HCT116 (cell line): ENCODE data around the gene ADAMTS15. TPM values are rescaled to one million over a fixed set of nuclear protein-coding genes. Genes with fewer than 3 reads are reported as not detected.

Experiments
- ATAC-seq: fragments of 200-7000 bp; cut with Tn5 transposase; 2 replicates; pipeline ENCODE4 v1.9.1; 2020; ENCODE audit warnings: mild to moderate bottlenecking, moderate library complexity
- BruUV-seq: library from RNA; stranded (reverse); fragments of 400-500 nt; replicated peaks from 2 replicates; lab custom pipeline; 2021; lab: Mats Ljungman, UMichigan
- CTCF ChIA-PET: fragments of 300-600 bp; sonication (Branson Sonifier 250); formaldehyde crosslinking; loops from one replicate; lab custom pipeline; 2021; ENCODE audit warnings: antibody characterized with exemption; lab: Charles Lee
- POLR2A ChIA-PET: fragments of 300-600, 350-600 bp; sonication (Branson Sonifier 250); formaldehyde crosslinking; loops from one replicate; lab custom pipeline; 2021; ENCODE audit warnings: antibody characterized with exemption; lab: Charles Lee
- RAD21 ChIA-PET, 2 experiments: fragments of 300-600 bp; sonication (Branson Sonifier 250); formaldehyde crosslinking; loops; one replicate each; lab custom pipeline; 2023; ENCODE audit warnings: low total read pairs in 2 of 2; ENCODE audit not compliant: uncharacterized antibody in 2 of 2, unreplicated experiment in 2 of 2, low non-redundant PET in 1 of 2; lab: Charles Lee
- DNase-seq: peaks from one replicate; pipeline ENCODE4 v3.0.0-alpha.2; 2010; ENCODE audit warnings: low read depth, low spot score
- H2AFZ ChIP-seq: fragments of 200-600 bp; shearing (Covaris generic), sonication (generic); 2 replicates; pipeline ENCODE4 v1.6.1; 2017; ENCODE audit warnings: low read depth, mixed run types, mixed read lengths, antibody characterized with exemption, low read length; ENCODE audit not compliant: poor library complexity, severe bottlenecking
- H3K27ac ChIP-seq: 2 replicates; pipeline ENCODE4 v1.5.1; 2012; ENCODE audit warnings: low read depth, low read length
- H3K27me3 ChIP-seq: fragments of 200-600 bp; sonication (generic); 2 replicates; pipeline ENCODE4 v1.6.1; 2016; ENCODE audit warnings: mixed run types, low read length, mixed read lengths; ENCODE audit not compliant: insufficient read depth
- H3K36me3 ChIP-seq, 2 experiments: fragments of 200-500 bp in 1 of 2; fragments of 200-600 bp in 1 of 2; sonication (Bioruptor generic) in 1 of 2; sonication (generic) in 1 of 2; 2 replicates each; pipeline versions ENCODE4 v1.5.1 to v1.6.1; 2014 to 2016; ENCODE audit warnings: low read length in 2 of 2, inconsistent platforms in 1 of 2, mixed read lengths in 1 of 2, mixed run types in 1 of 2; ENCODE audit not compliant: insufficient read depth in 2 of 2, control insufficient read depth in 1 of 2
- H3K4me1 ChIP-seq, 2 experiments: fragments of 200-600 bp in 1 of 2; sonication (generic) in 1 of 2; 2 replicates each; pipeline versions ENCODE4 v1.5.1 to v1.6.1; 2012 to 2017; ENCODE audit warnings: low read length in 2 of 2, inconsistent platforms in 1 of 2, mild to moderate bottlenecking in 1 of 2, mixed read lengths in 1 of 2, mixed run types in 1 of 2, moderate library complexity in 1 of 2; ENCODE audit not compliant: insufficient read depth in 2 of 2, control insufficient read depth in 1 of 2
- H3K4me2 ChIP-seq: fragments of 200-600 bp; sonication (generic); 2 replicates; pipeline ENCODE4 v1.6.1; 2017; ENCODE audit warnings: mixed run types, low read length, mixed read lengths
- H3K4me3 ChIP-seq, 2 experiments: fragments of 200-600 bp in 1 of 2; sonication (generic) in 1 of 2; replicated peaks in 1 of 2; 2 replicates each; pipeline ENCODE4 v1.5.1; 2011 to 2016; ENCODE audit warnings: low read length in 2 of 2, control low read depth in 1 of 2, low read depth in 1 of 2, mild to moderate bottlenecking in 1 of 2, mixed read lengths in 1 of 2, mixed run types in 1 of 2
- H3K79me2 ChIP-seq: fragments of 200-600 bp; sonication (generic); 2 replicates; pipeline ENCODE4 v1.6.1; 2017; ENCODE audit warnings: mild to moderate bottlenecking, mixed run types, low read length, moderate library complexity, mixed read lengths; ENCODE audit not compliant: insufficient read depth
- H3K9ac ChIP-seq: fragments of 200-600 bp; sonication (generic); 2 replicates; pipeline ENCODE4 v1.6.1; 2016; ENCODE audit warnings: low read length, mixed read lengths
- H3K9me2 ChIP-seq: fragments of 200-600 bp; sonication (generic), shearing (Covaris generic); 2 replicates; pipeline ENCODE4 v1.6.1; 2017; ENCODE audit warnings: mixed run types, mild to moderate bottlenecking, moderate library complexity; ENCODE audit not compliant: insufficient read depth
- H3K9me3 ChIP-seq, 2 experiments: fragments of 200-500 bp in 1 of 2; fragments of 200-600 bp in 1 of 2; sonication (Bioruptor generic) in 1 of 2; sonication (generic) in 1 of 2; 2 replicates each; pipeline ENCODE4 v1.6.1; 2014 to 2017; ENCODE audit warnings: low read length in 2 of 2, mixed read lengths in 2 of 2, inconsistent platforms in 1 of 2, low read depth in 1 of 2, mild to moderate bottlenecking in 1 of 2, mixed run types in 1 of 2, moderate library complexity in 1 of 2; ENCODE audit not compliant: control insufficient read depth in 1 of 2, insufficient read depth in 1 of 2
- H4K20me1 ChIP-seq: fragments of 200-600 bp; sonication (generic), shearing (Covaris generic); 2 replicates; pipeline ENCODE4 v1.6.1; 2017; ENCODE audit warnings: mixed run types, mild to moderate bottlenecking, moderate library complexity; ENCODE audit not compliant: insufficient read depth
- CBX3 ChIP-seq: IDR thresholded peaks from 2 replicates; pipeline ENCODE4 v1.6.1; 2012; ENCODE audit warnings: low read depth
- CEBPB ChIP-seq: IDR thresholded peaks from 2 replicates; pipeline ENCODE4 v1.6.1; 2012; ENCODE audit warnings: low read depth
- EGR1 ChIP-seq: IDR thresholded peaks from 2 replicates; pipeline ENCODE4 v1.6.1; 2012; ENCODE audit warnings: low read depth
- FOSL1 ChIP-seq: IDR thresholded peaks from 2 replicates; pipeline ENCODE4 v1.6.1; 2012; ENCODE audit warnings: low read depth
- JUND ChIP-seq: IDR thresholded peaks from 2 replicates; pipeline ENCODE4 v1.6.1; 2012
- SP1 ChIP-seq: IDR thresholded peaks from 2 replicates; pipeline ENCODE4 v1.6.1; 2012; ENCODE audit warnings: low read depth
- intact Hi-C: fragments of 100-400 bp; cut with micrococcal nuclease; formaldehyde crosslinking; loops from 2 replicates; pipeline ENCODE4 v1.10.0; 2022
- total RNA-seq: library from RNA; stranded (reverse); gene quantifications from one replicate; pipeline ENCODE4 v1.2.1, GENCODE V29; 2021; ENCODE audit not compliant: unreplicated experiment
- TF ChIP-seq, protein P1 (sequence below): IDR thresholded peaks from 2 replicates; pipeline ENCODE4 v1.6.1; 2012
- TF ChIP-seq, protein P2 (sequence below): IDR thresholded peaks from 2 replicates; pipeline ENCODE4 v1.6.1; 2011; ENCODE audit warnings: mild to moderate bottlenecking, low read length, moderate library complexity; ENCODE audit not compliant: insufficient replicate concordance; ENCODE audit errors: extremely low read depth
- TF ChIP-seq, protein P3 (sequence below), 3 experiments: fragments of 200-600 bp in 1 of 3; sonication (generic) in 1 of 3; IDR thresholded peaks in 2 of 3; conservative IDR thresholded peaks in 1 of 3; 2 replicates each; pipeline ENCODE4 v1.5.1; 2012 to 2017; ENCODE audit warnings: low read depth in 2 of 3, low read length in 2 of 3, antibody characterized with exemption in 1 of 3, borderline replicate concordance in 1 of 3, control low read depth in 1 of 3, mild to moderate bottlenecking in 1 of 3, mixed read lengths in 1 of 3, mixed run types in 1 of 3, moderate library complexity in 1 of 3; ENCODE audit not compliant: insufficient read depth in 1 of 3

ADAMTS15 gene
- total RNA-seq, 1 experiment from 2014 or later = 0.44 TPM

DNA sequence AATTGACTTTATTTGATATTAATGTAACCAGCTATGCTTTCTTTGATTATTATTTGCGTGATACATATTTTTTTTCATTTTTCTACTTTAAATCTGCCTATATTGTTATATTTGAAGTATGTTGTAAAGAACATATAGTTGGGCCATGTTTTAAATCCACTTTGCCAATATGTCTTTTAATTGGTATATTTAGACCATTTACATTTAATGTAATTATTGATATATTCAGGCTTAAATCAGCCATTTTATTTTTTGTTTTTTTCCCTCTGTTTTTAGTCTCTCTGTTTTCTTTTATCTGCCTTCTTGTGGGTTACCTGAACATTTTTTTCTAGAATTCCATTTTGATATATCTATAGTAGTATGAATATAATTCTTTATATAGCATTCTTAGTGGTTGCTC lies 55.9 kb downstream of the ADAMTS15 start:
- intact Hi-C loops = no loop called here
- ATAC-seq = no peak
- ChIA-PET POLR2A (no interaction called here), CTCF (no interaction called here), RAD21 (no interaction called here)
- H3K27me3 ChIP-seq = no peaks in the 10 kb centered on the region
- H2AFZ ChIP-seq = no peak overlapping the region
- no peak overlapping the region for H3K27ac ChIP-seq
- no peak for DNase-seq
- no peaks in the 10 kb centered on the region for H4K20me1 ChIP-seq
- no peak overlapping the region for H3K9ac ChIP-seq
- BruUV-seq = no TSS peak
- TF ChIP-seq CEBPB = no peak
- TF ChIP-seq, protein P1, sequence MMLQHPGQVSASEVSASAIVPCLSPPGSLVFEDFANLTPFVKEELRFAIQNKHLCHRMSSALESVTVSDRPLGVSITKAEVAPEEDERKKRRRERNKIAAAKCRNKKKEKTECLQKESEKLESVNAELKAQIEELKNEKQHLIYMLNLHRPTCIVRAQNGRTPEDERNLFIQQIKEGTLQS = no peak
- TF ChIP-seq, protein P2, sequence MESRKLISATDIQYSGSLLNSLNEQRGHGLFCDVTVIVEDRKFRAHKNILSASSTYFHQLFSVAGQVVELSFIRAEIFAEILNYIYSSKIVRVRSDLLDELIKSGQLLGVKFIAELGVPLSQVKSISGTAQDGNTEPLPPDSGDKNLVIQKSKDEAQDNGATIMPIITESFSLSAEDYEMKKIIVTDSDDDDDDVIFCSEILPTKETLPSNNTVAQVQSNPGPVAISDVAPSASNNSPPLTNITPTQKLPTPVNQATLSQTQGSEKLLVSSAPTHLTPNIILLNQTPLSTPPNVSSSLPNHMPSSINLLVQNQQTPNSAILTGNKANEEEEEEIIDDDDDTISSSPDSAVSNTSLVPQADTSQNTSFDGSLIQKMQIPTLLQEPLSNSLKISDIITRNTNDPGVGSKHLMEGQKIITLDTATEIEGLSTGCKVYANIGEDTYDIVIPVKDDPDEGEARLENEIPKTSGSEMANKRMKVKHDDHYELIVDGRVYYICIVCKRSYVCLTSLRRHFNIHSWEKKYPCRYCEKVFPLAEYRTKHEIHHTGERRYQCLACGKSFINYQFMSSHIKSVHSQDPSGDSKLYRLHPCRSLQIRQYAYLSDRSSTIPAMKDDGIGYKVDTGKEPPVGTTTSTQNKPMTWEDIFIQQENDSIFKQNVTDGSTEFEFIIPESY = no peak
- no peak for TF ChIP-seq SP1
- no peak for TF ChIP-seq CBX3
- TF ChIP-seq EGR1 = no peak
- TF ChIP-seq, protein P3, sequence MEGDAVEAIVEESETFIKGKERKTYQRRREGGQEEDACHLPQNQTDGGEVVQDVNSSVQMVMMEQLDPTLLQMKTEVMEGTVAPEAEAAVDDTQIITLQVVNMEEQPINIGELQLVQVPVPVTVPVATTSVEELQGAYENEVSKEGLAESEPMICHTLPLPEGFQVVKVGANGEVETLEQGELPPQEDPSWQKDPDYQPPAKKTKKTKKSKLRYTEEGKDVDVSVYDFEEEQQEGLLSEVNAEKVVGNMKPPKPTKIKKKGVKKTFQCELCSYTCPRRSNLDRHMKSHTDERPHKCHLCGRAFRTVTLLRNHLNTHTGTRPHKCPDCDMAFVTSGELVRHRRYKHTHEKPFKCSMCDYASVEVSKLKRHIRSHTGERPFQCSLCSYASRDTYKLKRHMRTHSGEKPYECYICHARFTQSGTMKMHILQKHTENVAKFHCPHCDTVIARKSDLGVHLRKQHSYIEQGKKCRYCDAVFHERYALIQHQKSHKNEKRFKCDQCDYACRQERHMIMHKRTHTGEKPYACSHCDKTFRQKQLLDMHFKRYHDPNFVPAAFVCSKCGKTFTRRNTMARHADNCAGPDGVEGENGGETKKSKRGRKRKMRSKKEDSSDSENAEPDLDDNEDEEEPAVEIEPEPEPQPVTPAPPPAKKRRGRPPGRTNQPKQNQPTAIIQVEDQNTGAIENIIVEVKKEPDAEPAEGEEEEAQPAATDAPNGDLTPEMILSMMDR (IDR thresholded peaks at IDR 0.05 in 2 of 3, conservative IDR thresholded peaks at IDR 0.05 in 1 of 3; ENCODE audit: borderline replicate concordance in 1 of 3, insufficient read depth in 1 of 3, low read depth in 2 of 3, low read length in 2 of 3) = no peak
- no peak for TF ChIP-seq FOSL1
- TF ChIP-seq JUND = no peak
- H3K79me2 ChIP-seq = no peaks in the 10 kb centered on the region
- H3K4me1 ChIP-seq = no peaks in the 10 kb centered on the region
- H3K4me2 ChIP-seq = no peak overlapping the region
- no peaks in the 10 kb centered on the region for H3K9me2 ChIP-seq
- H3K4me3 ChIP-seq = no peak overlapping the region
- no peaks in the 10 kb centered on the region for H3K36me3 ChIP-seq
- H3K9me3 ChIP-seq = no peaks in the 10 kb centered on the region; a peak in 2 of 4 replicates
